ENCODE results near the gene BTBD1. TPM values are rescaled to one million over a fixed set of nuclear protein-coding genes. Genes with fewer than 3 reads are reported as not detected.
A peak's percentile ranks its signal among the peaks of the same experiment; 100 is the strongest.

Gene BTBD1
- total and polyA plus RNA-seq, 2 experiments from 2014 or later: 43.8 to 91.0 TPM

- H3K9me2 ChIP-seq (replicated peaks; ENCODE audit: insufficient read depth): no peaks in the 10 kb centered on the region
- WGBS (ENCODE audit: low lambda C conversion rate, missing lambda C conversion rate): 5% methylated on average over 45 of the region's 45 CpGs
- no peaks in the 10 kb centered on the region for H4K20me1 ChIP-seq (ENCODE audit: insufficient read depth, poor library complexity, severe bottlenecking)
- H2AFZ ChIP-seq: peak within 1 kb of the TSS; percentile 57
- peak within 1 kb of the TSS; percentile 44 for H3K4me3 ChIP-seq
- H3K27me3 ChIP-seq: no peaks in the 10 kb centered on the region
- H3K27ac ChIP-seq: peak within 1 kb of the TSS; percentile 71
- peaks cover 29% of the 10 kb centered on the region for H3K79me2 ChIP-seq
- no peak for TF ChIP-seq EZH2phosphoT487 (IDR thresholded peaks at IDR 0.05; ENCODE audit: low read depth, severe bottlenecking, unreplicated experiment)
- TF ChIP-seq EZH2 (IDR thresholded peaks at IDR 0.05; ENCODE audit: borderline replicate concordance): no peak
- no peak for TF ChIP-seq CTCF (IDR thresholded peaks at IDR 0.05; ENCODE audit: poor library complexity)
- H3K9me3 ChIP-seq (ENCODE audit: low read depth): no peaks in the 10 kb centered on the region
- H3K36me3 ChIP-seq (replicated peaks; ENCODE audit: insufficient read depth, low read depth): no peaks in the 10 kb centered on the region
- H3K4me2 ChIP-seq: peak within 1 kb of the TSS; percentile 94
- H3K4me1 ChIP-seq (ENCODE audit: insufficient read depth): peaks cover 12% of the 10 kb centered on the region
- DNase-seq (ENCODE audit: low spot score): peak; percentile 96
These were observed 81.2 kb downstream of the BTBD1 start, which contains the start of gene RAMAC for GRCh38 chr15:82985688-82986441. RAMAC (plus strand) TSS chr15:82986210; CDS start chr15:82989019, 2,809 bp downstream.

GRCh38 chr15:82980981-82981380 lies 86.1 kb downstream of the BTBD1 start:
- no peak overlapping the region for H3K4me3 ChIP-seq
- H3K9me2 ChIP-seq (replicated peaks; ENCODE audit: insufficient read depth): no peaks in the 10 kb centered on the region
- no peak overlapping the region for H2AFZ ChIP-seq
- H3K36me3 ChIP-seq (replicated peaks; ENCODE audit: insufficient read depth, low read depth): no peaks in the 10 kb centered on the region
- DNase-seq (ENCODE audit: low spot score): no peak
- peaks cover 4% of the 10 kb centered on the region for H3K4me1 ChIP-seq (ENCODE audit: insufficient read depth)
- H3K27ac ChIP-seq: no peak overlapping the region
- no peak overlapping the region for H3K4me2 ChIP-seq
- H3K9me3 ChIP-seq (ENCODE audit: low read depth): no peaks in the 10 kb centered on the region
- H3K79me2 ChIP-seq: peaks cover 10% of the 10 kb centered on the region
- H4K20me1 ChIP-seq (ENCODE audit: insufficient read depth, poor library complexity, severe bottlenecking): no peaks in the 10 kb centered on the region
- TF ChIP-seq EZH2 (IDR thresholded peaks at IDR 0.05; ENCODE audit: borderline replicate concordance) (no peak), CTCF (IDR thresholded peaks at IDR 0.05; ENCODE audit: poor library complexity) (no peak), EZH2phosphoT487 (IDR thresholded peaks at IDR 0.05; ENCODE audit: low read depth, severe bottlenecking, unreplicated experiment) (no peak)
- no peaks in the 10 kb centered on the region for H3K27me3 ChIP-seq
- 40% methylated on average over 2 of the region's 2 CpGs for WGBS (ENCODE audit: low lambda C conversion rate, missing lambda C conversion rate)

- H3K4me3 ChIP-seq: no peak overlapping the region
- 81% methylated on average over 1 of the region's 1 CpG for WGBS (ENCODE audit: low lambda C conversion rate, missing lambda C conversion rate)
- H3K4me2 ChIP-seq: no peak overlapping the region
- H3K27me3 ChIP-seq: no peaks in the 10 kb centered on the region
- H3K27ac ChIP-seq: no peak overlapping the region
- H2AFZ ChIP-seq: no peak overlapping the region
- H3K79me2 ChIP-seq: peaks cover 4% of the 10 kb centered on the region
- H3K9me3 ChIP-seq (ENCODE audit: low read depth): no peaks in the 10 kb centered on the region
- no peak for DNase-seq (ENCODE audit: low spot score)
- H3K4me1 ChIP-seq (ENCODE audit: insufficient read depth): no peaks in the 10 kb centered on the region
- no peak for TF ChIP-seq EZH2 (IDR thresholded peaks at IDR 0.05; ENCODE audit: borderline replicate concordance)
- TF ChIP-seq CTCF (IDR thresholded peaks at IDR 0.05; ENCODE audit: poor library complexity): no peak
- TF ChIP-seq EZH2phosphoT487 (IDR thresholded peaks at IDR 0.05; ENCODE audit: low read depth, severe bottlenecking, unreplicated experiment): no peak
- no peaks in the 10 kb centered on the region for H3K36me3 ChIP-seq (replicated peaks; ENCODE audit: insufficient read depth, low read depth)
- H3K9me2 ChIP-seq (replicated peaks; ENCODE audit: insufficient read depth): no peaks in the 10 kb centered on the region
- no peaks in the 10 kb centered on the region for H4K20me1 ChIP-seq (ENCODE audit: insufficient read depth, poor library complexity, severe bottlenecking)
These were observed 87.3 kb downstream of the BTBD1 start for GRCh38 chr15:82979726-82980125.

Data from hepatocyte (in vitro differentiated cells).